Nucleus accumbens (tissue), 56 donors: ENCODE measurements around the gene PTPRT.
A peak's percentile ranks its signal among the peaks of the same experiment; 100 is the strongest.
"Not testable (repeated sequence)": the region's sequence is repeated elsewhere in the genome, so short reads cannot be mapped to it uniquely, and the experiment has no call there.

ENCODE experiments used
- DNase-seq, 56 donors: peaks; one replicate each; lab custom pipeline; 2025; lab: John Stamatoyannopoulos, UW

Gene PTPRT

DNA sequence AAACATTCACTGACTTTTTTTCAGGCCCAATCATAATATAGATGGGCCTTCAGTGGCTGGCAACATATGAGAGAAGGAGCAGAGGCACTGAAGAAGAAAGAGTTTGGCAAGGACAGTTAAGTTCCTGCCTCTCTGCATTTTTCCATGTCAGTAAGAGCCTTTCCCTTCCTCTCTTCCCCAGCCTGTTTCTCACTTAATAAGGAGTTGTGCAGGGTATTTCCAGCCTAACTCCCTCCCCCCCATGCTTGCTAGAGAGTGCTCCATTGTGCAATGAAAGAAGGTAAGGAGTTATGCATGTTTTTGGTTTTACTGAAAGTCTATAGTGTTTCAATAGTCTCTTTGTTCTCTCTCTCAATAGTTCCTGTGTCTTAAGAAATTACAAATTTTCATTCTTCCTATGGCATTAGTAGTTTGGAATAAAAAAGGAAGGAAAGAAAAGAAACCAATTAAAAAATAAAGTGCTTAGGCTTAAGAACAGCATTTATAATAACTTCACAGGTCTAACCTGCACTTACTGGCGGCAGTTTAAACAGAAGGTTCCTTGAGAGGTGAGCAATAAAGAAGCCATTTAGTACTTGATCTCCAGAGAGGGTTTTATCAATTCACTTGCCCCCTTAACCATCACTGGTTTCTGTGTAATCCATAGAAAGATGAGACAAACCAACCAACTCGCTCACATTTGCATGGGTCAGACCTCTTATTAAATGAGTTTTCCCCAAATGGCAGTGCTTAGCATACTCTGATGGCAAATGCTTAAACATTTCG is 251.1 kb downstream of the PTPRT start:
- DNase-seq = no peak

DNA sequence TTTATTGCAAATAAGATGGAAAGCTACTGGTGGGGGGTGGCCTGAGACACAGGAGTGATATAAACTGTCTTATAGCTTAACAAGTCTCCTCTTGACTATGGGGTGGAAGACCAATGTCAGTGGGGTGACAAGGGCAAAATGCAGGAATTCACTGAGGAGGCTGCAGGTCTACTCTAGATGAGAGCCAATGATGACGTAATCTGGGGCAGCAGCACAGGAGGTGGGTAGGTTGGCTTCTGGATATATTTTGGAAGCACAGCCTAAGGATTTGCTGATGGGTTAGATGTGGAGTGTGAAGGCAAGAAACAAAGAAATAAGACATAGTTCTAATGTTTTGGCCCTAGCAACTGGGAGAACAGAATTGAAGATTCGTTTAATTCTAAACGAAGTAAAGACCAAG is 253.2 kb downstream of the PTPRT start:
- DNase-seq = no peak

DNA sequence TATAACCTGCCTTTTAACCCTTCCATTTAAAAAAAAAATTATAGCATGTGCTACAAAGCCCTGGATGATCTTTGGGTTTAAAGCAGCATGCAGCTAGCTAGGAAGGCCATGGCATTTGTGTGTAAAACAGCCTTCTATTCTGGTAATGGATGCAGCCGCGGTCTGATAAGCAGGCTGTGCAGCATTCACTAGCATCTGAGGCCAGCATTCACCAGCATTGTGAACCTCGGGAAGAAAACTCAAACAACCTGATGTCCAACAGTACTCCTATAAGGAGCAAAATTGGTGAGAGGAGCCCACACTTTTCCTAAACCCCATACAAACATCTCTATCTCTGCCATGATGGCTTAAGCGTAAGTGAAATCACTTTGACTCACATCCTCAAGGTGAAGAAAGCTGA is 265.5 kb downstream of the PTPRT start:
- DNase-seq = no peak

DNA sequence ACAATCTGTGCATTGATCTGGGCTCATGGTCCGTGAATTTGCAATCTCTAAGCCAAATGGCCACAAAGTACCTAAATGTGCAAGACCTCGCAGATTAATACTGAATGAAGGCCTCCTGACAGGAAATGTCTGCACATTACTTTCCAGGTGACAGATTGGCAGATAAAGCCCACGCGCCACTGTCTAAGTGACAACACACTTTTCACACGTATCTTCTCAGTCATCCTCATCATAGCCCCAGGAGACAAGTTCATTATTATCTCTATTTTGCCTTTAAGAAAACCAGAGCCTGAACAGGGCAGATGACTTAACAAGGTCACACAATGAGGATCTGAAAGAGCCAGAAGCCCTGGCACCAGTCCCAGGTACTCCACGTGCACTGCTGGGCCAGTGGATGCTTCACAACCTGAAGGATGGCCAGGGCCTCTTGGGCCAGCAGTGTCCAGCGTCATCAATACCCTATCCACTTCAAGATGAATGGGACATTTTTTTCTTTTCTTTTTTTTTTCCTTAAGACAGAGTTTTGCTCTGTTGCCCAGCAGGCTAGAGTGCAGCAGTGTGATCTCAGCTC is 266.3 kb downstream of the PTPRT start:
- DNase-seq = peak in 2 of 56 donors; percentile 3 to 18

DNA sequence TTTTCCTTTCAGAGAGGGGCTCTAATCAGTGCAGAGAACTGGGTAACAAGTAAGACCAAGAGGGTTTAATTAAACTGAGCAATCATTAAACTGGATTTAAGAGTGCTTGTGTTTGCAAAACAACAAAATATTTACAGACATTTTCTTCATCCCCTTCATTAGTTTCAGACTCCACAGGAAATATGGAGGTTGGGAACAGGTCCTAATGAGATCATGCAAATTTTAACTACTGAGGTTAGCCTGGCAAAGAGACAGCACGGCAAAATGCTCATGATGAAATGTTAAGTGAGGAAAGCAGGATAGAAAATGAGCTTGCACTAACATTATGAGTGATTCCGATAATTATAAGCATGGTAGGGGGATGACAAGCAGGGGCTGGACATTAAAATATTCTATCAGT is 268.9 kb downstream of the PTPRT start:
- DNase-seq = no peak

DNA sequence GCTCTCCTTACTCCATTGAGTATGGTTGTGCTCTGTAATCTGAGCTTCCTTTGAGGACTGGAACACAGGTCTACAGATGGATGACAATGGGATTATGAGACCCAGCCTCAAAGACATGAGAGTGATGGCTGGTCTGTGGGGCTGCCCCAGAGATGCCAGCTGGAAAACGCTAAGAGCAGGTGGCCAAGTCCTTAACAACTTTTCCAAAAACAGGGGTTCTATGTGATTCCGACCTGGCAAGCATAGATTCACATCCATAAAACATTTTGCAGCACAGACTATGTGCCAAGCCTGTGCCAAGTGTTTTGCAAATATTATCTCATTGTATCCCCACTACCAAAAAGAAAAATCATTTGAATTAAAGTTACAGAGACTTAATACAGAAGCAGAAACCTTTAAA is 270.4 kb downstream of the PTPRT start:
- DNase-seq = no peak

DNA sequence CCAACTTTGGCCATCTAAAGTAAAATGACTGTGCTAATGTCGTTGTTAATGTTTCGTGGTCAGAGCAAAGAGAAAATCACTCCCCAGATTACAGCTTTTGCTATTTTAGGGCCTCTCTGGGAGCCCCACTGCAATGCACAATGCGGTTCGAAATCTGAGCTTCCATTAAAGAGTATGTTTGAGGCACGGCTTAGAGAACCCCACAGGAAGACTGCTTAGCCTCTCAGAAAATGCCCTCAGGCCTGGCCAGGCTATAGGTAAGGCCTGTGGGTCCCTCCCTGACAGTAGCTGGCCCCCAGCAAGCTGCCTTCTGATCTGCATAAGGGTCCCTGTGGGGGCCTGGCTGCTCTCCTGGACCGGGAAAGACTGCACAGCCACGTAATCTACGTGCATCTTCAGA is 274.6 kb downstream of the PTPRT start:
- no peak for DNase-seq

DNA sequence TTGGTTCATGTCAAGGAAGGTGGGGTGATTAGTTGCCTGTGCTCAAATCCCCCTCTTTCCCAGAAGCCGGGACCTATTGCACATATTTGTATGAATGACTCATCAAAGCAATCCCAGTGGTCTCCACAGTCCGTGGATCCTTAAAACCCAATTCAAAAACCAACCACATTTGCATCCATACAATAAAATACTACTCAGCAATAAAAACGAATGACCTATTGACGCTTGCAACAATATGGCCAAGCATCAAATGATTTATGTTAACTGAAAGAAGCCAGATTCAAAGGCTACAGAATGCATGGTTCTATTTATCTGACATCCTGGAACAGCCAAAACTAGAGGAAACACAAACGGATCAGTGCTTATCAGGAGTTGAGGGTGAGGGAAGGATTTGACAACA is 275.4 kb downstream of the PTPRT start:
- DNase-seq = no peak

DNA sequence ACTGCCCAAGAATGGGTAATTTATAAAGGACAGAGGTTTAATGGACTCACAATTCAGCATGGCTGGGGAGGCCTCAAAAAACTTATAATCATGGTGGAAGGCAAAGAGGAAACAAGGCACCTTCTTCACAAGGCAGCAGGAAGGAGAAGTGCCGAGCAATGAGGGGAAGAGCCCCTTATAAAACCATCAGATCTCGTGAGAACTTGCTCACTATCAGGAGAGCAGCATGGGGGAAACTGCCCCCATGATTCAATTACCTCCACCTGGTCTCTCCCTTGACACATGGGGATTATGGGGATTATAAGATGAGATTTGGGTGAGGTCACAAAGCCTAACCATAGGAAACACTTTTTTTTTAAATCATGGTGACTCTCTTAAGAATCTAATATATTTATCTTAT is 278.9 kb downstream of the PTPRT start:
- DNase-seq = not testable (repeated sequence)

DNA sequence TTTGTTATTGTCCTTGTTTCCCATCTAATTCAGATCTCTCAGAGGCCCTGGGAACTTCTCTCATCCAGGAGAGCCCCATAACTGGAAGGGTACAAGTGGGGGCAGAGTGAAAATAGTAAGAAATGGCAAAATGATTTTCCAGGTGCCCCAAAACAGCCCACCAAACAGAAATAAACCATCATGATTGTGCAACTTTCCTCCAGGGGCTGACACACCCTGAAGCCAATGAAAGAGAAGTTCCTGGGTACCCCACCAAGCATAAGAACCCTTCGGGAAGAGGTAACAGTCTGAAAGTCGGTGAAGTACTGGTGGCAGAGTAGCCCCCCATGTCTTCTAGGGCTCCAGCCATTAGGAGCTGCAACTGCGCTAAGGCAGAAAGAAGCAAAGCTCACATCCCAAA is 282.0 kb downstream of the PTPRT start:
- no peak for DNase-seq

DNA sequence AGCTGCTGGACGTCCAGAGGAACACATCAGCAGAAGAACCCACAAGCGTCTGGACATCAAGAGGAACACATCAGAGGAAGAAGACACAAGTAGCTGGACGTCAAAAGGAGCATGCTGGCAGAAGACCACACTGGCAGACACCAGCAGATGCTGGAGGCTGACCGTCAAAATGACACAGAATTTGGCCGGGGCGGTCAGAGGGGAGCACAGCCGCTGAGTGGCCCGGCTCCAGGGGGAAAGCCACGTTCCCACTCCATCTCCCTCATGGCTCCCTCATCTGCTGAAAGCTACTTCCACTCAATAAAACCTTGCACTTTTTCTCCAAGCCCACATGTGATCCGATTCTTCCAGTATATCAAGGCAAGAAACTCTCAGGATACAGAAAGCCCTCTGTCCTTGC is 283.6 kb downstream of the PTPRT start:
- no peak for DNase-seq

DNA sequence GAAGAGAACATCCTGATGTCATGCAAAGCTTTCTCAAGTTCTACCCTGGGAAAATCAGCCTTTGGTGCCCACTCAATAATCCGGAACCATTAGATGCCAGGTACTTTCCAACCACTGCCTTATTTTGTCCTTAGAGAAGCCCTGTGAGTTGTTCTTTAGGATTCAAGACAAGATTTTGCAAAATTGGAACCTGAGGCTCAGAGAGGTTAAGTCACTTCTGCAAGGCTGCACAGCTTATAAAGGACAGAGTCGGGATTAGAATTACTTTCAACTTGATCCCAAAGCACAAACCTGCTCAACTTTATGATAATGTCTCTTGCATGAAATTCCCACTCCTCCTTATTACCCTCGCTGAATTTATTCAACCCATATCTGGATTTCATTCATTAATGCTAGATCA is 287.2 kb downstream of the PTPRT start:
- DNase-seq = no peak

DNA sequence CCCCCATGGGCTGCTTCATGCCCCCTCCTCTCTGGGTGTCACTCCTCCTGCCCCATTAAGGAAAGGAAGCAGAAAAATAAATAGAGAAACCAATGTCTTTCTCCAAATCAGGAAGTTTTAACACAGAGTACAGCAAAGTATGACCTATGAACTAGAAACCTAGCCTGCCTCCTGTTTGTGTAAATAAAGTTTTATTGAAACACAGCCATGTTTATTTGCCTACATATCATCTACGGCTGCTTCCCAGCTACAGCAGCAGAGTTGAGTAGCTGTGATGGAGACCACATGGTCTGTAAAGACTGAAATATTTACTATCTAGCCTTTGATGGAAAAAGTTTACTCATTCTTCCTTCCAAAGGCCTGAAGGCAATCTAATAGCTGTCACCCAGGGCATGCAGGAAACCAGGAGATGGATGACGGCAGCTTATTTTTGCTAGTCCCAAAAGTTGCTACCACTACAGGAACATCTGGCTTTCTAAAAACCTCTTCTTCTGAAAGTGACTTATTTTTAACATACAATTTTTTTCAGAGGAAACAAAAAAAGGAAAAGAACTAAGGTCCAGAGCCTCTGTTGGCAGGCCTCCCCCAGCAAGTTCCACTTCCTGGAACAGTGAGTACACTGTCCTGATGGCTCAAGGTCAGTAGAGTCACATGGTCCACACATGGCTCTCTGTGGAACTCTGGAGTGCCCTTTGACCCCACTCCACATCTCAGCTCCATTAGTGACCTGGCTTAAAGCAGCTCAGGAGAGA is 287.8 kb downstream of the PTPRT start:
- DNase-seq = no peak

DNA sequence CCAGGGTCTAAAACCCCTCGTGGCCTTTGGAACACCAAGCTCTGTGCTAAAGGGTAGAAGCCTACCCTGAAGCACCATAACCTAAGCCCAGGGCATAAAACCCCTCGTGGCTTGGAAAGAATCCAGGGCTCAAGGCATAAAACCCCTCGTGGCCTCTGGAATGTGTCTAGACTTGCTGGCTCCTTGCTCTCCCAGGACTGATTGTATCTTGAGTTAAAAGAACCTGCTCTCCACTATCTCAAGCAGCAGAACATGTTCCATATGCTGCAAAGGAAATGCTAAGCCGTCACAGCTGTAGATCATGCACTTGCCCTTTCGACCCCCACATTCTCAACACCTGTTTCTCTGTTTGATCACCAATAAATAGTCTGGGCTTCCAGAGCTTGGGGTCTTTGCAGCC is 288.9 kb downstream of the PTPRT start:
- not testable (repeated sequence) for DNase-seq

DNA sequence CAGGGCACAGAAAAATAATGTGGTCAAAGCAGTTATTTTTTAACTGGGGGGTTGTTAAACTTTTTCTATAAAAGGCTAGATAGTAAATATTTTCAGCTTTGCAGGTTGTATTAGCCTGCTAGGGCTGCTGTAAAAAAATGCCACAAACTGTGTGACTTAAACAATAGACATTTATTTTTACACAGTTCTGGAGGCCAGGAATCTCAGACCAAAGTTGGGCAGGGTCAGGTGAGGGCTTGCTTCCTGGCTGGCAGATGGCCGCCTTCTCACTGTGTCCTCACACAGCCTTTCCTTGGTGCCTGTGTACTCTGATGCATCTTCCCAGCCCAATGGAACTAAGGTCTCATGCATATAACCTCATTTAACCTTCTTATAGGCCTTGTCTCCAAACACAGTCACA is 294.7 kb downstream of the PTPRT start:
- no peak for DNase-seq

DNA sequence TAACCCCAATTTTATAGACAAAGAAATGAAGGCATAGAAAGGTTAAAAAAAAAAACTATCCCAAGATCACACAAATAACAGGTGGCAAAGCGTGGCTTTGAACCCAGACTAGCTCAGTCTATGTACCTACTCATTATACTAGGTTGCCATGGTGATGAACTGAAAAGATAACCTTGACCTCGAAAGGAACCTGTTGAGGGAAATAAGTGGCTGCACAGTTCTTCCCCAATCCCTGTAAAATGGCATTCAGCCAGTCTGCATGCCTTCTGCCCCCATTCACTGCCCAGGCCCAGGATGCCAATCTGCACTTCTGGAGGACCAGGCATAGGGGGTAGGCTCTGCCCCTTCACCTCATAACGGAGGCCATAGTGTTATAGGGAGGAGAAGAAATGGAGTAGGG is 295.2 kb downstream of the PTPRT start:
- DNase-seq = no peak

DNA sequence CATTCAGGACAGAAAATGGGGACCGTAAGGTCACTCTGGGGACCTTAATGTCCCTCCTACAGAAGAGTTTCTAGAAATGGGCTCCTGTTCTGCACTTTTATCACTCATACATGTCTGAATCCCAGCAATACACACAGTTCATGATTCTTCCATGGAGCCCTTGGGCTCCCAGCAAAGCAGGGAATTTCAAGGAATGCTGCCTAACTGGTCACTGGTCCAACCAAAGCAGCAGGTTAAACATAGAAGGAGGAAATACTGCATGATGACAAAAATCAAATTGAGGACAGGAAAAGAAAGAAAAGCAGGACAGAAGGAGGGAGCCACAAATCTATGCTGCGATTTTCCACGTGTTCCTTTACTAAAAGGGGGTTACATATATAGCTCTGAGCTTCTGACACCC is 300.2 kb downstream of the PTPRT start:
- DNase-seq = no peak

DNA sequence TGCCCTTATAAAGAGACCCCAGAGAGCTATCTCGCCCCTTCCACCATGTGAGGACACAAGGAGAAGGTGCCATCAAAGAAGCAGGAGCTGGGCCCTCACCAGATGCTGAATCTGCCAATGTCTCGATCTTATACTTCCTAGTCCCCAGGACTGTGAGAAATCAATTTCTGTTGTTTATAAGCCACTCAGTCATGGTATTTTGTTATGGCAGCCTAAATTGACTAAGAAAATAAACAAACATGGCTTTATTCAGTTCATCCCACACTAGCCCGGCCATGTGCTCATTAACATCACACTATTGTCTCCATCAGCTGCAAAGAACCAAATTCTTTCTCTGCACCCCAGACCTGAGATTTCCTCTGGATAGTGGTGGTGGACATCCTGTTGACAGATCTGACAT is 302.4 kb downstream of the PTPRT start:
- no peak for DNase-seq

DNA sequence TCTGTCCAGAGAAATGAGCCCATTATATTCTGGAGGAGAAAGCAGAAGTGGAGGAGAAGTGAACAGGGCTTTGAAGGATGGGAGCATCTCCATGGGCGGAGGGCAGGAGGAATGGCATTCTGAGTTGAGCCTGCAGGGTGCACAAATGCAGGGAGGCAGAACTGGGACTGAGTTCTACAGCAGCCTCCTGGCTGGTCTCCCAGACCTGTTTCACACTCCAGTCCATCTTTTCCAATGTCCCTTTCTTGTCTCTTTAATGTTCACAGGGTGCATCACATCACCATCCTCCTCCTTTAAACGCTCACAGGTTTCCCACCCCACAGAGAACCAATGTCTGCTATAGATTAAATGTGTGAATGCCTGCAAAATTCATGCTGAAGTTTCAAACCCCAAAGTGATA is 302.9 kb downstream of the PTPRT start:
- DNase-seq = no peak

DNA sequence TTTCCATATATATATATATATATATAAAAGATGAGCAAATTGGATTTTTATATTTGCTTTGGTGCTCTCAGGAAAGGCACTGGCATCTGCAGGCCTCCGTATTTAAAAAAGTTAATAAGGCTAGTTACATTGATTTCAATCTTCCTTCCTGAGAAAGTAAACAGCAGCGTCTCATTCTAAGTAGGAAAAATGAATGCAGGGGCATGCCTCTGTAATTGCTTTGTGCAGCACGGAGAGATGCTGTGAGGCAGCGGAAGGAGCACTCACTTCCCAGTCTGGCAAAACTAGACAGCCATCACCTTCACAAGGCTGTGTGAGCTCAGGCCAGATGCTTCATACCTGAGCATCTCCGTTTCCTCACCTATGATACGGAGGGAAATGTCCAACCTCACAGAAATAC is 303.7 kb downstream of the PTPRT start:
- no peak for DNase-seq

DNA sequence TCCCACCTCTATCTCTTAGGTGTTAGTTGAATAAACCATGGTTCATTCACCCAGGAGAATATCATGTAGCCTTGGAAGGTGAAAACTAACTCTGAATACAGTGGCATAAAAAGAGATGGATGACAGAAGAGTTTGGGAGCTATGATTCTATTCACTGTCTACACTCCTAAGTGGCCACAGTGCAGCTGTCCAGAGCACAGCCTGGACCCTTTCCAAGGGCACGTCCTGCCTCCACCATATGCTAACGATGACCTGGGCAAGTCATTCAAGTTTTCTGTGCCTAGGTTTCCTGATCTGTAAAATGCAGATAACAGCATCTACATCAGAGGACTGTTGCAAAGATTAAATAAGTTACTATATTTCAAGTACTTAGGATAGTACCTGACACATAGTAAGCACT is 314.1 kb downstream of the PTPRT start:
- no peak for DNase-seq

DNA sequence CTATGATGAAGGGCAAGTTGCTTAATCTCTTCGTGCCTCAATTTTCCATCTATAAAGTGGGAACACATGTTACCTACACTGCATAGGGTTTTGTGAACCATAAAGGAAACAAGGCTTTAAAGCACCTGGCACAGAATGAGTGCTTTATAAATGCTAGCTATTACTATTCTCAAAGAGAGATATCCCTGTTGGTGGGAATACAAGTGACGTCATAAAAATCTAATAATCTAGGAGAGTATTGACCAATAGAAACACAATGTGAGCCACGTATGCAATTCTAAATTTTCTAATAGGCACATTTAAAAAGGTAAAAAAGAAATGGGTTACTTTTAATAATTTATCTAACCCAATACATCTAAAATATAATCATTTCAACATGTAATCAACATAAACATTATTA is 316.4 kb downstream of the PTPRT start:
- DNase-seq = no peak
